Peyer's patch (tissue), 4 donors: ENCODE data around the gene ZNF276.

Experiments
- POLR2A ChIP-seq, 2 donors: fragments of 450-650 bp; IDR thresholded peaks; one replicate each; pipeline ENCODE4 v1.5.1; 2017; ENCODE audit warnings: antibody characterized with exemption in 2 of 2, mild to moderate bottlenecking in 2 of 2, moderate library complexity in 2 of 2
- TF ChIP-seq, protein P1 (sequence below), 6 experiments: fragments of 450-650 bp in 4 of 6; fragments of 200-600 bp in 2 of 6; sonication (generic) in 1 of 6; IDR thresholded peaks; one replicate each; pipeline ENCODE4 v1.5.1; 2017 to 2019; ENCODE audit warnings: antibody characterized with exemption in 6 of 6, mild to moderate bottlenecking in 3 of 6, moderate library complexity in 1 of 6

DNA sequence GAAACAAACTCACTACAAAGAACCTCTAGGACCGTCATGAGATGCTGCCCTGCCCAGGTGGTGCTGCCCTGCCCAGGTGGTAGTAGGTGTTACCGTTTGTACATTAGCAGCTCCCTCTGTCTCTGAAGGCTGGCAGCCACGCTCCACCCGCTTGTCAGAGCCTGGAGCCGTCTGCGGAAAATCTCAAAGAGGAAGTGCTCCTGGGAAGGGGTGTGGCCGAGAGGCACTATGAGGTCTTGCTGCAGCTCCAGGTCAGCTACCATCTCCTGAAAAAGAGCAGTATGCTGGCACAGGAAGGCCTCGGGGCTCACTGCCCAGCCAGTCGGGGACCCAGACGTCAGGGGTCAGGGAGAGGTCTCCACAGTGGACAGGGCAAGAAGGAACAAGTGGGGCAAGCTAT lies 28.3 kb downstream of the ZNF276 start:
- TF ChIP-seq, protein P1, sequence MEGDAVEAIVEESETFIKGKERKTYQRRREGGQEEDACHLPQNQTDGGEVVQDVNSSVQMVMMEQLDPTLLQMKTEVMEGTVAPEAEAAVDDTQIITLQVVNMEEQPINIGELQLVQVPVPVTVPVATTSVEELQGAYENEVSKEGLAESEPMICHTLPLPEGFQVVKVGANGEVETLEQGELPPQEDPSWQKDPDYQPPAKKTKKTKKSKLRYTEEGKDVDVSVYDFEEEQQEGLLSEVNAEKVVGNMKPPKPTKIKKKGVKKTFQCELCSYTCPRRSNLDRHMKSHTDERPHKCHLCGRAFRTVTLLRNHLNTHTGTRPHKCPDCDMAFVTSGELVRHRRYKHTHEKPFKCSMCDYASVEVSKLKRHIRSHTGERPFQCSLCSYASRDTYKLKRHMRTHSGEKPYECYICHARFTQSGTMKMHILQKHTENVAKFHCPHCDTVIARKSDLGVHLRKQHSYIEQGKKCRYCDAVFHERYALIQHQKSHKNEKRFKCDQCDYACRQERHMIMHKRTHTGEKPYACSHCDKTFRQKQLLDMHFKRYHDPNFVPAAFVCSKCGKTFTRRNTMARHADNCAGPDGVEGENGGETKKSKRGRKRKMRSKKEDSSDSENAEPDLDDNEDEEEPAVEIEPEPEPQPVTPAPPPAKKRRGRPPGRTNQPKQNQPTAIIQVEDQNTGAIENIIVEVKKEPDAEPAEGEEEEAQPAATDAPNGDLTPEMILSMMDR (IDR thresholded peaks at IDR 0.05): no peak
- TF ChIP-seq POLR2A (IDR thresholded peaks at IDR 0.05): no peak
